ENCODE data around the gene NDUFAF2. TPM values are rescaled to one million over a fixed set of nuclear protein-coding genes. Genes with fewer than 3 reads are reported as not detected.

Gene NDUFAF2
- total and polyA plus RNA-seq, 2 experiments from 2014 or later: 31.6 to 155 TPM

DNA sequence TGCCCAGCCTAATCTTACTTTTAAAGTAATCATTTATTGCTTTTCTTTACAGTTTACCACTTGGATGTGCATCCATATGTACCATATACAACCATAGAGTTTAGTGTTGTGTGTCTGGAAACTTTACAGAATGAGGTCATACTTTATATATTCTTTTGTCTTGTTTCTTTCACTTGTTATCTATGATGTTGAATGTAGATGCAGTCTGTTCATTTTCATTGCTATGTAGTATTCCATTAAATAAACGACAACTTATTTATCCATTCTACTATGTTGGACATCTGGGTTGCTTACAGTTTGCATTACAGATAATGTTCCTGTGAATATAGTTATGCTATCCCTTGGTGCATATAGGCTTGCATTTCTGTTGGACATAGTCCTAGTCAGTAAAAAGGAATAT is 238.5 kb downstream of the NDUFAF2 start:
- Histone ChIP-seq H3K4me1 (ENCODE audit: insufficient read depth) (peaks cover 16% of the 10 kb centered on the region; the same call in 1 of the 2 replicates), H3K36me3 (ENCODE audit: insufficient read depth) (no peaks in the 10 kb centered on the region), H3K4me3 (no peak overlapping the region), H3K27ac (ENCODE audit: low read depth) (no peak overlapping the region), H3F3A (replicated peaks; ENCODE audit: low read depth) (no peaks in the 10 kb centered on the region), H4K20me1 (replicated peaks; ENCODE audit: insufficient read depth) (no peaks in the 10 kb centered on the region), H3K4me2 (no peak overlapping the region), H3K9me2 (ENCODE audit: insufficient read depth) (no peaks in the 10 kb centered on the region; the same call in none of the 2 replicates), H2AFZ (no peak overlapping the region), H3K79me2 (replicated peaks; ENCODE audit: insufficient read depth) (no peaks in the 10 kb centered on the region), H3K27me3 (ENCODE audit: insufficient read depth) (no peaks in the 10 kb centered on the region)
- H3K4me3 Mint-ChIP-seq: no peak overlapping the region
- H3K9me3 Mint-ChIP-seq: no peaks in the 10 kb centered on the region; the same call in 1 of the 3 replicates
- ATAC-seq (no peak), DNase-seq (ENCODE audit: low spot score) (no peak)
- TF ChIP-seq, protein P1, sequence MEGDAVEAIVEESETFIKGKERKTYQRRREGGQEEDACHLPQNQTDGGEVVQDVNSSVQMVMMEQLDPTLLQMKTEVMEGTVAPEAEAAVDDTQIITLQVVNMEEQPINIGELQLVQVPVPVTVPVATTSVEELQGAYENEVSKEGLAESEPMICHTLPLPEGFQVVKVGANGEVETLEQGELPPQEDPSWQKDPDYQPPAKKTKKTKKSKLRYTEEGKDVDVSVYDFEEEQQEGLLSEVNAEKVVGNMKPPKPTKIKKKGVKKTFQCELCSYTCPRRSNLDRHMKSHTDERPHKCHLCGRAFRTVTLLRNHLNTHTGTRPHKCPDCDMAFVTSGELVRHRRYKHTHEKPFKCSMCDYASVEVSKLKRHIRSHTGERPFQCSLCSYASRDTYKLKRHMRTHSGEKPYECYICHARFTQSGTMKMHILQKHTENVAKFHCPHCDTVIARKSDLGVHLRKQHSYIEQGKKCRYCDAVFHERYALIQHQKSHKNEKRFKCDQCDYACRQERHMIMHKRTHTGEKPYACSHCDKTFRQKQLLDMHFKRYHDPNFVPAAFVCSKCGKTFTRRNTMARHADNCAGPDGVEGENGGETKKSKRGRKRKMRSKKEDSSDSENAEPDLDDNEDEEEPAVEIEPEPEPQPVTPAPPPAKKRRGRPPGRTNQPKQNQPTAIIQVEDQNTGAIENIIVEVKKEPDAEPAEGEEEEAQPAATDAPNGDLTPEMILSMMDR (conservative IDR thresholded peaks at IDR 0.05; ENCODE audit: low read depth in 2 of 2): no peak
- no peak for TF ChIP-seq JUNB (IDR thresholded peaks at IDR 0.05; ENCODE audit: unreplicated experiment)
- no peak for TF ChIP-seq EZH2 (IDR thresholded peaks at IDR 0.05; ENCODE audit: low read depth, unreplicated experiment)
- peaks cover 14% of the 10 kb centered on the region for H3K4me1 Mint-ChIP-seq
- no peak overlapping the region for H3K27ac Mint-ChIP-seq
- peaks cover 4% of the 10 kb centered on the region; the same call in 2 of the 3 replicates for H3K36me3 Mint-ChIP-seq (ENCODE audit: low read depth)
- H3K27me3 Mint-ChIP-seq (ENCODE audit: insufficient read depth, low read depth, poor library complexity): no peaks in the 10 kb centered on the region

DNA sequence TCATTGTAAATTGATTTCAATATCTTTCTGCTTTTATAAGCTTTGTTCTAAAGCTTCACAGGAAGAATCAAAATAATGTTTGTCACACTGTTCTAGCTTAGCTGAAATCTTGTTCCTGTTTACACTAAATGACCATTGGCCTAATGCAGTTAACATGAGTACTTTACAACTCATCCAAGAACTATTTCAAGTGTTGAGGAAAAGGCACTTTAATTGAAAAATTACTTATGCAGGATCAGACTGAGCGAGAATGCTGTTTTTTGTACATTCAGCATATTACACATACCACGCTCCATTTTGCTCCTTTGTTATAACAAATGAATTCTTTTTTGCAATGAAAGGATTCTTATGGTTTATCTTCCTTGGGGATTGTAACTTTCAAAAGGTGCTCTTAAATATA is 239.7 kb downstream of the NDUFAF2 start:
- no peak overlapping the region for H3K27ac ChIP-seq (ENCODE audit: low read depth)
- H4K20me1 ChIP-seq (replicated peaks; ENCODE audit: insufficient read depth): no peaks in the 10 kb centered on the region
- H3K9me2 ChIP-seq (ENCODE audit: insufficient read depth): peaks cover 3% of the 10 kb centered on the region
- peaks cover 16% of the 10 kb centered on the region; the same call in 1 of the 2 replicates for H3K4me1 ChIP-seq (ENCODE audit: insufficient read depth)
- H3K36me3 ChIP-seq (ENCODE audit: insufficient read depth): no peaks in the 10 kb centered on the region
- DNase-seq (ENCODE audit: low spot score) (no peak), ATAC-seq (no peak)
- H3K27me3 Mint-ChIP-seq (ENCODE audit: insufficient read depth, low read depth, poor library complexity): no peaks in the 10 kb centered on the region
- H3K27me3 ChIP-seq (ENCODE audit: insufficient read depth): no peaks in the 10 kb centered on the region
- peaks cover 4% of the 10 kb centered on the region; the same call in 2 of the 3 replicates for H3K36me3 Mint-ChIP-seq (ENCODE audit: low read depth)
- no peak overlapping the region for H3K4me2 ChIP-seq
- peaks cover 14% of the 10 kb centered on the region for H3K4me1 Mint-ChIP-seq
- H3K79me2 ChIP-seq (replicated peaks; ENCODE audit: insufficient read depth): no peaks in the 10 kb centered on the region
- no peak overlapping the region for H2AFZ ChIP-seq
- H3K4me3 ChIP-seq: no peak overlapping the region
- no peaks in the 10 kb centered on the region; the same call in 1 of the 3 replicates for H3K9me3 Mint-ChIP-seq
- H3F3A ChIP-seq (replicated peaks; ENCODE audit: low read depth): no peaks in the 10 kb centered on the region
- no peak overlapping the region for H3K27ac Mint-ChIP-seq
- H3K4me3 Mint-ChIP-seq: no peak overlapping the region
- TF ChIP-seq NANOG (IDR thresholded peaks at IDR 0.05; ENCODE audit: borderline replicate concordance) (no peak), STAT1 (IDR thresholded peaks at IDR 0.05; ENCODE audit: unreplicated experiment) (no peak)
- TF ChIP-seq, protein P1 (conservative IDR thresholded peaks at IDR 0.05; ENCODE audit: low read depth in 2 of 2): no peak
- TF ChIP-seq, protein P2, sequence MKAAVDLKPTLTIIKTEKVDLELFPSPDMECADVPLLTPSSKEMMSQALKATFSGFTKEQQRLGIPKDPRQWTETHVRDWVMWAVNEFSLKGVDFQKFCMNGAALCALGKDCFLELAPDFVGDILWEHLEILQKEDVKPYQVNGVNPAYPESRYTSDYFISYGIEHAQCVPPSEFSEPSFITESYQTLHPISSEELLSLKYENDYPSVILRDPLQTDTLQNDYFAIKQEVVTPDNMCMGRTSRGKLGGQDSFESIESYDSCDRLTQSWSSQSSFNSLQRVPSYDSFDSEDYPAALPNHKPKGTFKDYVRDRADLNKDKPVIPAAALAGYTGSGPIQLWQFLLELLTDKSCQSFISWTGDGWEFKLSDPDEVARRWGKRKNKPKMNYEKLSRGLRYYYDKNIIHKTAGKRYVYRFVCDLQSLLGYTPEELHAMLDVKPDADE (IDR thresholded peaks at IDR 0.05): no peak
- TF ChIP-seq, protein P3, sequence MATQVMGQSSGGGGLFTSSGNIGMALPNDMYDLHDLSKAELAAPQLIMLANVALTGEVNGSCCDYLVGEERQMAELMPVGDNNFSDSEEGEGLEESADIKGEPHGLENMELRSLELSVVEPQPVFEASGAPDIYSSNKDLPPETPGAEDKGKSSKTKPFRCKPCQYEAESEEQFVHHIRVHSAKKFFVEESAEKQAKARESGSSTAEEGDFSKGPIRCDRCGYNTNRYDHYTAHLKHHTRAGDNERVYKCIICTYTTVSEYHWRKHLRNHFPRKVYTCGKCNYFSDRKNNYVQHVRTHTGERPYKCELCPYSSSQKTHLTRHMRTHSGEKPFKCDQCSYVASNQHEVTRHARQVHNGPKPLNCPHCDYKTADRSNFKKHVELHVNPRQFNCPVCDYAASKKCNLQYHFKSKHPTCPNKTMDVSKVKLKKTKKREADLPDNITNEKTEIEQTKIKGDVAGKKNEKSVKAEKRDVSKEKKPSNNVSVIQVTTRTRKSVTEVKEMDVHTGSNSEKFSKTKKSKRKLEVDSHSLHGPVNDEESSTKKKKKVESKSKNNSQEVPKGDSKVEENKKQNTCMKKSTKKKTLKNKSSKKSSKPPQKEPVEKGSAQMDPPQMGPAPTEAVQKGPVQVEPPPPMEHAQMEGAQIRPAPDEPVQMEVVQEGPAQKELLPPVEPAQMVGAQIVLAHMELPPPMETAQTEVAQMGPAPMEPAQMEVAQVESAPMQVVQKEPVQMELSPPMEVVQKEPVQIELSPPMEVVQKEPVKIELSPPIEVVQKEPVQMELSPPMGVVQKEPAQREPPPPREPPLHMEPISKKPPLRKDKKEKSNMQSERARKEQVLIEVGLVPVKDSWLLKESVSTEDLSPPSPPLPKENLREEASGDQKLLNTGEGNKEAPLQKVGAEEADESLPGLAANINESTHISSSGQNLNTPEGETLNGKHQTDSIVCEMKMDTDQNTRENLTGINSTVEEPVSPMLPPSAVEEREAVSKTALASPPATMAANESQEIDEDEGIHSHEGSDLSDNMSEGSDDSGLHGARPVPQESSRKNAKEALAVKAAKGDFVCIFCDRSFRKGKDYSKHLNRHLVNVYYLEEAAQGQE (IDR thresholded peaks at IDR 0.05; ENCODE audit: unreplicated experiment): no peak

Data from GM23338 (cell line).